ENCODE data around the gene PLEKHA4. TPM values are rescaled to one million over a fixed set of nuclear protein-coding genes. Genes with fewer than 3 reads are reported as not detected.
A peak's percentile ranks its signal among the peaks of the same experiment; 100 is the strongest.
"Not testable (repeated sequence)": the region's sequence is repeated elsewhere in the genome, so short reads cannot be mapped to it uniquely, and the experiment has no call there.

The PLEKHA4 gene
- total RNA-seq, 4 donors from 2014 or later = 7.3 to 18.7 (median 14.9) TPM

DNA sequence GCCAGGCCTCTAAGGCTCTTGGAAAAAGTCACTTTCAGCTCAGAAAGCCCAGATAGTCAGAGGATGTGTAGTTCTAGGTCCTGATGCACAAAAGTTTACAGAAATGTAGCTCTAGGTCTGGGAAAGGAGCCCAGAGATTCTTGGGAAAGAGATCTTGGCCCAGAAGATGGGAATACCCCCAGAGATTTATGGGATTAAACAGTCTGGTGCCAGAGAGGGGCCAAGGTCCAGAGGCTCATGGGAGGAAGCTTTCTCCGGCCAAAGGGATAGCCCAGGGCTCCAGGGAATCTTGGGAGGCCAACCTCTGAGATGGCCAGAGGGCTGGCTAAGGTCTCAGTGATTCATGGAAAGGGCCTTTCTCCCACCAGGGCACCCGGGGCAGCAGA, 72.7 kb downstream of the PLEKHA4 start:
- ATAC-seq (ENCODE audit: low FRiP score) (peak; percentile 61), DNase-seq (ENCODE audit: low spot score) (no peak)
- TF ChIP-seq CTCF (IDR thresholded peaks at IDR 0.05) = no peak

DNA sequence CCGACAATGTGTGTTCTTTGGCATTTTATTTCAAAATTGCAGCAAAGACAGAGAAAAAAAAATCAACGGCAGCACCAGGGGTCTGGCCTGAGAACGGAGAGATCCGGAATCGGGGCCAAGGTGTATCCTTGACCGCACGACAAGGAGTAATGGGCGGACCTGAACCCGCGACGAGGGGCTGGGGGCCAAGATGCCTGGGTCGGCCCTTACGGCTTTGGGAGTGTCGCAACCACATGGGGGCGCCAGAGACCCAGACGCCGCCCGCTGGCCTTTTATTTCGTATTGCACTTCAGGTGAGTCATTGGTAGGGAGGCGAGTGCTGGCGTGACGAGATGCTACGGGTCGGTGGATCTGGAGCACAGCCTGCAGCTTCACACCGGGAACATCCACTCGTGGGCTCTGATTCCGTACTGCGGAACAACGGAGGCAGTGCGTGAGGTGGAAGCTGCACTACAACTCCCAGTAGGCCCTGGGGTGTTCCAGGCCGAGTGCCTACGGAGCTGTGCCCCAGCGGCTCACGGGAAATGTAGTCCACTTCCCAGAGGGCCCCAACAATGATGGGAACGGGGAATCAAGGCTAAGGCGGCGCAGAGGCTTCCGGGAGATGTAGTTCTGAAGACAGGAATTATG, 73.2 kb downstream of the PLEKHA4 start:
- DNase-seq (ENCODE audit: low spot score) = peak; percentile 79
- peak; percentile 91 for ATAC-seq (ENCODE audit: low FRiP score)
- TF ChIP-seq CTCF (IDR thresholded peaks at IDR 0.05) = peak in 2 of 3 donors; percentile 10 to 96

DNA sequence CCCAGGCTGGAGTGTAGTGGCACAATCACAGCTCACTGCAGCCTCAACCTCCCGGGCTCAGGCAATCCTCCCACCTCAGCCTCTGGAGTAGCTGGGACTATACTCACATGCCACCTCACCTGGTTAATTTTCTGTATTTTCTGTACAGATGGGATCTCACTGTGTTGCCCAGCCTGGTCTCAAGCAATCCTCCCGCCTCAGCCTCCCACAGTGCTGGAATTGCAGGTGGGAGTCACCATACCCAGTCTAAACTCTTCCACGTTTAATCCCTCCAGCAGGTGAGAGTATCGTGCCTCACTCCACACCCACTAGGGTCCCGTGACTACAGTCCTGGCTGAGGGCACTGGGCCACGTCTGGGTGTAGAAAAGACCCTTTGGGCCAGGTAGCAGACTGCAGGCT, 74.1 kb downstream of the PLEKHA4 start:
- ATAC-seq (ENCODE audit: low FRiP score) = no peak
- TF ChIP-seq CTCF (IDR thresholded peaks at IDR 0.05) = no peak
- DNase-seq (ENCODE audit: low spot score) = no peak

- TF ChIP-seq CTCF (IDR thresholded peaks at IDR 0.05) = no peak
- ATAC-seq (ENCODE audit: low FRiP score) = no peak
Measured at GRCh38 chr19:48793271-48793670, 75.1 kb downstream of the PLEKHA4 start.

GRCh38 chr19:48787331-48787730, 81.1 kb downstream of the PLEKHA4 start:
- not testable (repeated sequence) for ATAC-seq (ENCODE audit: low FRiP score); DNase-seq (ENCODE audit: low spot score)

More at GRCh38 chr19:48793271-48793670, 75.1 kb downstream of the PLEKHA4 start:
- no peak for DNase-seq (ENCODE audit: low spot score)

Small RNA genes within 50 kb of the gene (small RNA-seq; reads per million reads assigned to genes)
- not detected for gene RNU6-317P

Other genes starting within 250 kb of the PLEKHA4 start
- gene RPL18, start 249.4 kb downstream of the PLEKHA4 start, total RNA-seq = 1,000 to 10,000 TPM; 1,539 to 2,303 (median 1,904) TPM
- 10 to 100 TPM in 2 of 4 donors, 1 to 10 TPM in 2; 6.0 to 16.2 (median 9.5) TPM for gene SPHK2, start 249.1 kb downstream of the PLEKHA4 start, total RNA-seq
- 10 to 100 TPM in 1 of 4 donors, 1 to 10 TPM in 3; 2.6 to 12.6 (median 5.2) TPM for gene DBP, start 231.2 kb downstream of the PLEKHA4 start, total RNA-seq
- gene CA11, start 222.4 kb downstream of the PLEKHA4 start, total RNA-seq = 10 to 100 TPM in 1 of 4 donors, 1 to 10 TPM in 3; 1.9 to 12.7 (median 5.7) TPM
- under 1 TPM in 1 of 4 donors, not detected in 3; 0.47 TPM for gene NTN5, start 195.6 kb downstream of the PLEKHA4 start, total RNA-seq
- gene FUT2, start 172.6 kb downstream of the PLEKHA4 start, total RNA-seq = under 1 TPM in 2 of 4 donors, not detected in 2; 0.24 to 0.28 TPM
- gene MAMSTR, start 148.9 kb downstream of the PLEKHA4 start, total RNA-seq = 1 to 10 TPM in 2 of 4 donors, under 1 TPM in 2; 0.36 to 3.0 (median 1.0) TPM
- gene RASIP1, start 128.0 kb downstream of the PLEKHA4 start, total RNA-seq = 10 to 100 TPM; 11.3 to 60.8 (median 32.4) TPM
- gene IZUMO1, start 121.7 kb downstream of the PLEKHA4 start, total RNA-seq = 1 to 10 TPM in 3 of 4 donors, not detected in 1; 1.3 to 2.5 (median 1.3) TPM
- 1 to 10 TPM; 2.2 to 7.1 (median 5.3) TPM for gene FUT1, start 116.0 kb downstream of the PLEKHA4 start, total RNA-seq
- gene FGF21, start 113.1 kb downstream of the PLEKHA4 start, total RNA-seq = not detected
- gene BCAT2, start 57.6 kb downstream of the PLEKHA4 start, total RNA-seq = 10 to 100 TPM; 20.5 to 65.3 (median 37.2) TPM
- 10 to 100 TPM; 11.0 to 19.3 (median 13.0) TPM for gene HSD17B14, start 32.1 kb downstream of the PLEKHA4 start, total RNA-seq
- 100 to 1,000 TPM; 105 to 282 (median 176) TPM for gene PPP1R15A, start 3.8 kb upstream of the PLEKHA4 start, total RNA-seq
- not detected for gene TULP2, start 30.1 kb upstream of the PLEKHA4 start, total RNA-seq
- 100 to 1,000 TPM; 197 to 280 (median 253) TPM for gene NUCB1, start 31.7 kb upstream of the PLEKHA4 start, total RNA-seq
- gene DHDH, start 65.1 kb upstream of the PLEKHA4 start, total RNA-seq = not detected
- 10 to 100 TPM; 26.4 to 64.2 (median 37.3) TPM for gene BAX, start 86.3 kb upstream of the PLEKHA4 start, total RNA-seq
- gene FTL, start 96.7 kb upstream of the PLEKHA4 start, total RNA-seq = 1,000 to 10,000 TPM; 6,104 to 9,580 (median 8,850) TPM
- gene GYS1, start 124.7 kb upstream of the PLEKHA4 start, total RNA-seq = 10 to 100 TPM; 34.3 to 41.0 (median 38.8) TPM
- 10 to 100 TPM; 66.3 to 83.9 (median 72.4) TPM for gene RUVBL2, start 125.3 kb upstream of the PLEKHA4 start, total RNA-seq
- gene LHB, start 148.5 kb upstream of the PLEKHA4 start, total RNA-seq = not detected
- not detected for gene CGB3, start 155.7 kb upstream of the PLEKHA4 start, total RNA-seq
- not detected for gene CGB2, start 163.3 kb upstream of the PLEKHA4 start, total RNA-seq
- gene CGB1, start 168.3 kb upstream of the PLEKHA4 start, total RNA-seq = not detected
- gene CGB5, start 175.2 kb upstream of the PLEKHA4 start, total RNA-seq = not detected
- gene CGB8, start 180.5 kb upstream of the PLEKHA4 start, total RNA-seq = not detected
- not detected for gene CGB7, start 189.1 kb upstream of the PLEKHA4 start, total RNA-seq
- under 1 TPM in 1 of 4 donors, not detected in 3; 0.84 TPM for gene NTF4, start 196.2 kb upstream of the PLEKHA4 start, total RNA-seq
- gene KCNA7, start 204.1 kb upstream of the PLEKHA4 start, total RNA-seq = not detected
- 100 to 1,000 TPM; 132 to 314 (median 207) TPM for gene SNRNP70, start 216.8 kb upstream of the PLEKHA4 start, total RNA-seq
- 1 to 10 TPM in 3 of 4 donors, not detected in 1; 3.7 to 9.0 (median 3.9) TPM for gene LIN7B, start 245.8 kb upstream of the PLEKHA4 start, total RNA-seq